H9 (cell line): ENCODE results near the gene ZNF646. TPM values are rescaled to one million over a fixed set of nuclear protein-coding genes. Genes with fewer than 3 reads are reported as not detected.

Experiments used
- DNase-seq: peaks from one replicate; pipeline ENCODE4 v3.0.0-alpha.2; 2017
- H2AFZ ChIP-seq: one replicate; pipeline ENCODE4 v1.6.1; 2013; ENCODE audit warnings: mild to moderate bottlenecking, low read length, control low read depth, moderate library complexity
- H2AK5ac ChIP-seq: 2 replicates; pipeline ENCODE4 v1.6.1; 2013; ENCODE audit warnings: low read length, control low read depth, mixed read lengths; ENCODE audit not compliant: insufficient read length
- H2BK120ac ChIP-seq: one replicate; pipeline ENCODE4 v1.6.1; 2013; ENCODE audit warnings: low read depth, mild to moderate bottlenecking, low read length, control low read depth, inconsistent platforms; ENCODE audit not compliant: poor library complexity, severe bottlenecking
- H2BK12ac ChIP-seq: 2 replicates; pipeline ENCODE4 v1.6.1; 2013; ENCODE audit warnings: low read length, control low read depth, mixed read lengths, low read depth; ENCODE audit not compliant: insufficient read length
- H2BK15ac ChIP-seq: 2 replicates; pipeline ENCODE4 v1.6.1; 2013; ENCODE audit warnings: low read depth, low read length, control low read depth
- H2BK20ac ChIP-seq: one replicate; pipeline ENCODE4 v1.6.1; 2013; ENCODE audit warnings: low read depth, mild to moderate bottlenecking, low read length, control low read depth, inconsistent platforms; ENCODE audit not compliant: poor library complexity, severe bottlenecking
- H2BK5ac ChIP-seq: 2 replicates; pipeline ENCODE4 v1.6.1; 2013; ENCODE audit warnings: low read length, control low read depth, mixed read lengths; ENCODE audit not compliant: insufficient read length
- H3K14ac ChIP-seq: 2 replicates; pipeline ENCODE4 v1.6.1; 2013; ENCODE audit warnings: low read length, control low read depth; ENCODE audit not compliant: insufficient read depth
- H3K18ac ChIP-seq: 2 replicates; pipeline ENCODE4 v1.6.1; 2013; ENCODE audit warnings: low read depth, mild to moderate bottlenecking, mixed read lengths, low read length, control low read depth; ENCODE audit not compliant: insufficient read length
- H3K23ac ChIP-seq: 2 replicates; pipeline ENCODE4 v1.6.1; 2013; ENCODE audit warnings: low read length, control low read depth, mixed read lengths, low read depth; ENCODE audit not compliant: insufficient read length
- H3K23me2 ChIP-seq: 2 replicates; pipeline ENCODE4 v1.6.1; 2013; ENCODE audit warnings: low read depth, mild to moderate bottlenecking, mixed read lengths, low read length, control low read depth; ENCODE audit not compliant: insufficient read length, poor library complexity, severe bottlenecking
- H3K27ac ChIP-seq: 2 replicates; pipeline ENCODE4 v1.5.1; 2013; ENCODE audit warnings: low read length, control low read depth, mixed read lengths, low read depth; ENCODE audit not compliant: insufficient read length
- H3K27me3 ChIP-seq: 2 replicates; pipeline ENCODE4 v1.6.1; 2013; ENCODE audit warnings: low read length, control low read depth, inconsistent platforms; ENCODE audit not compliant: insufficient read depth
- H3K4ac ChIP-seq: 2 replicates; pipeline ENCODE4 v1.6.1; 2013; ENCODE audit warnings: low read depth, mild to moderate bottlenecking, control low read depth, inconsistent platforms, low read length, moderate library complexity
- H3K4me1 ChIP-seq: 2 replicates; pipeline ENCODE4 v1.6.1; 2013; ENCODE audit warnings: low read length, control low read depth, inconsistent platforms; ENCODE audit not compliant: insufficient read depth
- H3K4me2 ChIP-seq: 2 replicates; pipeline ENCODE4 v1.6.1; 2013; ENCODE audit warnings: low read length, control low read depth, mixed read lengths; ENCODE audit not compliant: insufficient read length, insufficient read depth
- H3K56ac ChIP-seq: 2 replicates; pipeline ENCODE4 v1.6.1; 2013; ENCODE audit warnings: low read depth, mild to moderate bottlenecking, mixed read lengths, low read length, control low read depth; ENCODE audit not compliant: insufficient read length
- H3K79me1 ChIP-seq: 2 replicates; pipeline ENCODE4 v1.6.1; 2013; ENCODE audit warnings: low read depth, mild to moderate bottlenecking, moderate library complexity, low read length, control low read depth, inconsistent platforms; ENCODE audit not compliant: insufficient read depth, poor library complexity, severe bottlenecking
- H3K79me2 ChIP-seq: 2 replicates; pipeline ENCODE4 v1.6.1; 2013; ENCODE audit warnings: low read length, control low read depth, inconsistent platforms; ENCODE audit not compliant: insufficient read depth
- H3K9ac ChIP-seq: 2 replicates; pipeline ENCODE4 v1.6.1; 2013; ENCODE audit warnings: low read length, control low read depth, mixed read lengths; ENCODE audit not compliant: insufficient read length; ENCODE audit errors: extremely low read depth
- H3K9me3 ChIP-seq: one replicate; pipeline ENCODE4 v1.6.1; 2013; ENCODE audit warnings: low read depth, low read length, inconsistent platforms; ENCODE audit not compliant: control insufficient read depth
- H3T11ph ChIP-seq: one replicate; pipeline ENCODE4 v1.6.1; 2013; ENCODE audit warnings: mild to moderate bottlenecking, low read length, control low read depth, inconsistent platforms
- H4K20me1 ChIP-seq: one replicate; pipeline ENCODE4 v1.6.1; 2013; ENCODE audit not compliant: control insufficient read depth, insufficient read length, insufficient read depth
- H4K5ac ChIP-seq: 2 replicates; pipeline ENCODE4 v1.6.1; 2013; ENCODE audit warnings: low read depth, mild to moderate bottlenecking, mixed read lengths, low read length, control low read depth; ENCODE audit not compliant: insufficient read length
- H4K8ac ChIP-seq: replicated peaks from 2 replicates; pipeline ENCODE4 v1.6.1; 2013; ENCODE audit warnings: low read length, control low read depth, mixed read lengths, low read depth; ENCODE audit not compliant: insufficient read length
- H4K91ac ChIP-seq: 2 replicates; pipeline ENCODE4 v1.6.1; 2013; ENCODE audit warnings: low read depth, mild to moderate bottlenecking, moderate library complexity, mixed read lengths, low read length, control low read depth; ENCODE audit not compliant: insufficient read length
- H3K27ac Mint-ChIP-seq, 3 experiments: 2 replicates in 2 of 3; 3 replicates in 1 of 3; pipeline ENCODE4 v1.8.0; 2020 to 2021; ENCODE audit warnings: mixed read lengths in 3 of 3, mild to moderate bottlenecking in 1 of 3, moderate library complexity in 1 of 3
- H3K27me3 Mint-ChIP-seq: 2 replicates; pipeline ENCODE4 v1.8.0; 2021; ENCODE audit warnings: low read depth, mild to moderate bottlenecking, moderate library complexity, mixed read lengths
- H3K36me3 Mint-ChIP-seq, 3 experiments: 2 replicates in 2 of 3; 3 replicates in 1 of 3; pipeline ENCODE4 v1.8.0; 2020 to 2021; ENCODE audit warnings: low read depth in 3 of 3, mixed read lengths in 3 of 3; ENCODE audit not compliant: insufficient read depth in 1 of 3
- H3K4me1 Mint-ChIP-seq, 2 experiments: 2 replicates each; pipeline ENCODE4 v1.8.0; 2020; ENCODE audit warnings: mixed read lengths in 2 of 2
- H3K4me3 Mint-ChIP-seq, 2 experiments: 2 replicates in 1 of 2; 3 replicates in 1 of 2; pipeline ENCODE4 v1.8.0; 2020 to 2021; ENCODE audit warnings: mild to moderate bottlenecking in 2 of 2, mixed read lengths in 2 of 2, moderate library complexity in 1 of 2
- H3K9me3 Mint-ChIP-seq, 2 experiments: 2 replicates in 1 of 2; 3 replicates in 1 of 2; pipeline ENCODE4 v1.8.0; 2020; ENCODE audit warnings: mild to moderate bottlenecking in 2 of 2, mixed read lengths in 2 of 2, moderate library complexity in 1 of 2
- WGBS: extraction: QIAGEN DNeasy Blood & Tissue Kit; methylation state at CpG from one replicate; pipeline ENCODE4 v1.1.7; 2013; ENCODE audit warnings: missing lambda C conversion rate, low lambda C conversion rate, mixed read lengths; ENCODE audit not compliant: insufficient read length; ENCODE audit errors: extremely low coverage; 5-methylcytosine and 5-hydroxymethylcytosine counted together
- total RNA-seq: library from RNA; stranded (reverse); gene quantifications from 2 replicates; pipeline ENCODE4 v1.2.1, GENCODE V29; 2021
- TF ChIP-seq, protein P1 (sequence below): fragments of 200-600 bp; sonication (generic); conservative IDR thresholded peaks from 3 replicates; pipeline ENCODE4 v1.8.0; 2021; ENCODE audit warnings: antibody characterized with exemption, mild to moderate bottlenecking

ZNF646 gene
- total RNA-seq, 1 experiment from 2014 or later: 29.2 TPM

GRCh38 chr16:31086629-31086906 lies 12.3 kb downstream of the ZNF646 start:
- Histone ChIP-seq H3K14ac (no peak overlapping the region), H3K79me1 (peaks cover 2% of the 10 kb centered on the region), H3T11ph (no peak overlapping the region), H2BK5ac (no peak overlapping the region), H3K56ac (no peak overlapping the region), H3K27ac (no peak overlapping the region), H3K4me1 (no peaks in the 10 kb centered on the region), H3K23ac (no peak overlapping the region), H2BK120ac (no peak overlapping the region), H2BK12ac (no peak overlapping the region), H3K9ac (no peak overlapping the region), H2AFZ (no peak overlapping the region), H4K91ac (no peak overlapping the region), H3K27me3 (no peaks in the 10 kb centered on the region), H4K20me1 (no peaks in the 10 kb centered on the region), H4K5ac (no peak overlapping the region), H4K8ac (no peak overlapping the region), H3K23me2 (no peaks in the 10 kb centered on the region), H3K9me3 (no peaks in the 10 kb centered on the region), H2BK20ac (no peak overlapping the region), H3K18ac (no peak overlapping the region), H3K4ac (no peak overlapping the region), H3K4me2 (no peak overlapping the region), H3K79me2 (no peaks in the 10 kb centered on the region), H2BK15ac (no peak overlapping the region), H2AK5ac (no peak overlapping the region)
- Mint-ChIP-seq H3K4me1 (peaks cover 0 to 3% of the 10 kb centered on the region in 2 experiments; a peak in 1 of 4 replicates), H3K9me3 (no peaks in the 10 kb centered on the region), H3K4me3 (no peak overlapping the region), H3K36me3 (peaks cover 7 to 33% (median 29%) of the 10 kb centered on the region in 3 experiments; a peak in 6 of 7 replicates), H3K27me3 (no peaks in the 10 kb centered on the region), H3K27ac (no peak overlapping the region; a peak in 1 of 7 replicates)
- no CpG with 5 or more reads among the region's 6 CpGs for WGBS
- no peak for DNase-seq
- TF ChIP-seq, protein P1, sequence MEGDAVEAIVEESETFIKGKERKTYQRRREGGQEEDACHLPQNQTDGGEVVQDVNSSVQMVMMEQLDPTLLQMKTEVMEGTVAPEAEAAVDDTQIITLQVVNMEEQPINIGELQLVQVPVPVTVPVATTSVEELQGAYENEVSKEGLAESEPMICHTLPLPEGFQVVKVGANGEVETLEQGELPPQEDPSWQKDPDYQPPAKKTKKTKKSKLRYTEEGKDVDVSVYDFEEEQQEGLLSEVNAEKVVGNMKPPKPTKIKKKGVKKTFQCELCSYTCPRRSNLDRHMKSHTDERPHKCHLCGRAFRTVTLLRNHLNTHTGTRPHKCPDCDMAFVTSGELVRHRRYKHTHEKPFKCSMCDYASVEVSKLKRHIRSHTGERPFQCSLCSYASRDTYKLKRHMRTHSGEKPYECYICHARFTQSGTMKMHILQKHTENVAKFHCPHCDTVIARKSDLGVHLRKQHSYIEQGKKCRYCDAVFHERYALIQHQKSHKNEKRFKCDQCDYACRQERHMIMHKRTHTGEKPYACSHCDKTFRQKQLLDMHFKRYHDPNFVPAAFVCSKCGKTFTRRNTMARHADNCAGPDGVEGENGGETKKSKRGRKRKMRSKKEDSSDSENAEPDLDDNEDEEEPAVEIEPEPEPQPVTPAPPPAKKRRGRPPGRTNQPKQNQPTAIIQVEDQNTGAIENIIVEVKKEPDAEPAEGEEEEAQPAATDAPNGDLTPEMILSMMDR: no peak
